B cell (primary cell): Measurements from ENCODE around the gene SLC2A11. TPM values are rescaled to one million over a fixed set of nuclear protein-coding genes. Genes with fewer than 3 reads are reported as not detected.

ENCODE experiments used
- ATAC-seq: fragments of 200-7000 bp; cut with Tn5 transposase; one replicate; pipeline ENCODE4 v1.10.0; 2021; ENCODE audit warnings: low read depth, mild to moderate bottlenecking, moderate number of reproducible peaks, moderate library complexity
- CTCF ChIA-PET: fragments of 350-600 bp; sonication (Branson Sonifier 250); formaldehyde crosslinking; loops from one replicate; lab custom pipeline; 2021; ENCODE audit warnings: antibody characterized with exemption, inconsistent platforms; lab: Charles Lee
- POLR2A ChIA-PET: fragments of 350-600 bp; sonication (Branson Sonifier 250); formaldehyde crosslinking; loops from one replicate; lab custom pipeline; 2021; ENCODE audit warnings: antibody characterized with exemption; lab: Charles Lee
- DNase-seq: peaks from one replicate; pipeline ENCODE4 v3.0.0; 2013
- H2AFZ ChIP-seq: 2 replicates; pipeline ENCODE4 v1.6.1; 2012; ENCODE audit warnings: mild to moderate bottlenecking, low read depth, low read length; ENCODE audit not compliant: insufficient read depth, poor library complexity, severe bottlenecking
- H3K27ac ChIP-seq, 2 donors: 1 replicate in 1 of 2; 2 replicates in 1 of 2; pipeline ENCODE4 v1.5.1; 2012 to 2013; ENCODE audit warnings: low read length in 2 of 2, mild to moderate bottlenecking in 2 of 2, moderate library complexity in 1 of 2
- H3K27me3 ChIP-seq, 4 experiments: fragments of 200-600 bp in 1 of 4; sonication (generic) in 1 of 4; replicated peaks in 1 of 4; 1 replicate in 2 of 4; 2 replicates in 2 of 4; pipeline versions ENCODE4 v1.6.1 to v1.7.0; 2013 to 2016; ENCODE audit warnings: low read length in 3 of 4, mild to moderate bottlenecking in 2 of 4, mixed read lengths in 1 of 4, moderate library complexity in 1 of 4; ENCODE audit not compliant: insufficient read depth in 4 of 4, control insufficient read depth in 3 of 4; ENCODE audit errors: control extremely low read depth in 1 of 4
- H3K36me3 ChIP-seq, 2 experiments: replicated peaks in 1 of 2; 1 replicate in 1 of 2; 2 replicates in 1 of 2; pipeline versions ENCODE4 v1.6.1 to v1.7.1; 2013; ENCODE audit warnings: low read length in 1 of 2; ENCODE audit not compliant: insufficient read depth in 2 of 2, control insufficient read depth in 1 of 2; ENCODE audit errors: control extremely low read depth in 1 of 2, extremely low read depth in 1 of 2
- H3K4me1 ChIP-seq, 2 donors: fragments of 200-600 bp in 1 of 2; sonication (generic) in 1 of 2; 1 replicate in 1 of 2; 2 replicates in 1 of 2; pipeline versions ENCODE4 v1.5.1 to v1.6.1; 2013 to 2017; ENCODE audit warnings: low read length in 2 of 2; ENCODE audit not compliant: control insufficient read depth in 2 of 2, insufficient read depth in 2 of 2
- H3K4me2 ChIP-seq: replicated peaks from 2 replicates; pipeline ENCODE3; 2012; ENCODE audit warnings: mild to moderate bottlenecking, low read depth, low read length; ENCODE audit not compliant: poor library complexity, severe bottlenecking
- H3K4me3 ChIP-seq, 5 experiments: fragments of 200-600 bp in 1 of 5; sonication (generic) in 1 of 5; 1 replicate in 3 of 5; 2 replicates in 2 of 5; pipeline versions ENCODE4 v1.5.1 to v1.7.0; 2011 to 2016; ENCODE audit warnings: low read length in 4 of 5, mild to moderate bottlenecking in 4 of 5, low read depth in 2 of 5, control low read depth in 1 of 5, moderate library complexity in 1 of 5; ENCODE audit not compliant: insufficient read depth in 1 of 5; ENCODE audit errors: control extremely low read depth in 1 of 5, extremely low read depth in 1 of 5
- H3K79me2 ChIP-seq: fragments of 200-600 bp; sonication (generic); one replicate; pipeline ENCODE4 v1.6.0; 2016; ENCODE audit warnings: low read length; ENCODE audit not compliant: control insufficient read depth, insufficient read depth
- H3K9ac ChIP-seq: fragments of 200-600 bp; sonication (generic); 2 replicates; pipeline ENCODE4 v1.6.1; 2017; ENCODE audit warnings: mild to moderate bottlenecking, low read length, moderate library complexity
- H3K9me3 ChIP-seq, 3 donors: one replicate each; pipeline versions ENCODE4 v1.6.1 to v1.7.1; 2013; ENCODE audit warnings: low read length in 2 of 3; ENCODE audit not compliant: control insufficient read depth in 2 of 3, insufficient read depth in 1 of 3; ENCODE audit errors: control extremely low read depth in 1 of 3
- H4K20me1 ChIP-seq: 2 replicates; pipeline ENCODE4 v1.6.0; 2012; ENCODE audit warnings: mild to moderate bottlenecking, low read length; ENCODE audit not compliant: insufficient read depth, control insufficient read depth, poor library complexity, severe bottlenecking
- H3K27ac Mint-ChIP-seq: one replicate; pipeline ENCODE4 v1.8.0; 2021; ENCODE audit warnings: mixed read lengths
- H3K27me3 Mint-ChIP-seq: one replicate; pipeline ENCODE4 v1.8.0; 2021; ENCODE audit warnings: mixed read lengths
- H3K4me1 Mint-ChIP-seq: one replicate; pipeline ENCODE4 v1.8.0; 2021; ENCODE audit warnings: mixed read lengths
- H3K4me3 Mint-ChIP-seq: one replicate; pipeline ENCODE4 v1.8.0; 2021; ENCODE audit warnings: mixed read lengths
- H3K9me3 Mint-ChIP-seq: one replicate; pipeline ENCODE4 v1.8.0; 2022; ENCODE audit warnings: mixed read lengths; ENCODE audit not compliant: insufficient read depth
- CTCF ChIP-seq: fragments of 200-600 bp; IDR thresholded peaks from one replicate; pipeline ENCODE4 v1.8.0; 2022; ENCODE audit warnings: antibody characterized with exemption, mild to moderate bottlenecking
- EZH2 ChIP-seq: IDR thresholded peaks from 2 replicates; pipeline ENCODE4 v1.6.1; 2012; ENCODE audit warnings: borderline replicate concordance, low read depth, mild to moderate bottlenecking, moderate library complexity, low read length; ENCODE audit not compliant: insufficient read depth, poor library complexity, severe bottlenecking
- WGBS: methylation state at CpG from one replicate; pipeline ENCODE4 v1.1.5; 2013; ENCODE audit warnings: missing lambda C conversion rate; ENCODE audit not compliant: insufficient coverage; 5-methylcytosine and 5-hydroxymethylcytosine counted together
- intact Hi-C: fragments of 100-400 bp; cut with micrococcal nuclease; formaldehyde crosslinking; loops from one replicate; pipeline ENCODE4 v1.10.0; 2022
- polyA plus RNA-seq: library from polyadenylated mRNA; depleted of rRNA; stranded (reverse); fragments of >200 nt; gene quantifications from 2 replicates; pipeline ENCODE4 v1.2.3, GENCODE V29; 2012
- total RNA-seq, 2 donors: library from RNA; stranded (reverse); fragments of 120-200 nt in 1 of 2; gene quantifications; 1 replicate in 1 of 2; 2 replicates in 1 of 2; pipeline versions ENCODE4 v1.2.3 to v1.2.4, GENCODE V29; 2013 to 2022

Gene SLC2A11
- total and polyA plus RNA-seq, 2 donors (not counting 1 experiment from before 2014, with no cell fraction given) = 38.6 to 54.3 TPM

- H3K27ac Mint-ChIP-seq = peak overlapping the region; percentile 99
- H3K79me2 ChIP-seq = peaks cover 35% of the 10 kb centered on the region
- peak overlapping the region; percentile 89 for H3K4me3 Mint-ChIP-seq
- intact Hi-C loops = loop anchor here (10.0 kb wide), 1 partner anchor 599 kb away; no protein-coding TSS in a partner anchor
- no peak overlapping the region for H3K4me3 ChIP-seq
- H3K9me3 Mint-ChIP-seq = no peaks in the 10 kb centered on the region
- H3K9ac ChIP-seq = no peak overlapping the region
- no peak overlapping the region for H3K4me2 ChIP-seq
- H3K27ac ChIP-seq = peak overlapping the region; percentile 12 to 98
- WGBS = 97% methylated on average over 8 of the region's 11 CpGs
- no peaks in the 10 kb centered on the region for H3K27me3 ChIP-seq
- H3K4me1 ChIP-seq = peaks cover 31 to 45% of the 10 kb centered on the region in 2 donors
- no peaks in the 10 kb centered on the region for H3K27me3 Mint-ChIP-seq
- peaks cover 42% of the 10 kb centered on the region for H4K20me1 ChIP-seq
- H2AFZ ChIP-seq = no peak overlapping the region
- CTCF ChIA-PET = interaction anchor here (0.7 to 1.5 kb wide), 9 partner anchors 9 to 83 kb away, joined by 3 to 8 read pairs (median 4); no protein-coding TSS in a partner anchor
- TF ChIP-seq CTCF (no peak), EZH2 (no peak)
- ATAC-seq (no peak), DNase-seq (no peak)
- H3K9me3 ChIP-seq = no peaks in the 10 kb centered on the region
- POLR2A ChIA-PET = interaction anchor here (0.7 to 2.4 kb wide), 4 partner anchors 9 to 36 kb away, joined by 3 to 12 read pairs (median 4); no protein-coding TSS in a partner anchor
- H3K36me3 ChIP-seq = peaks cover 0 to 62% of the 10 kb centered on the region in 2 experiments
- peaks cover 54% of the 10 kb centered on the region for H3K4me1 Mint-ChIP-seq
Observed at GRCh38 chr22:23835484-23836144, 22.1 kb upstream of the SLC2A11 start.

GRCh38 chr22:23836281-23836680, 21.4 kb upstream of the SLC2A11 start:
- peak overlapping the region; percentile 89 for H3K4me3 Mint-ChIP-seq
- Histone ChIP-seq H3K4me1 (peaks cover 31 to 41% of the 10 kb centered on the region in 2 donors), H3K27ac (peak overlapping the region; percentile 98), H3K9me3 (no peaks in the 10 kb centered on the region), H3K4me3 (no peak overlapping the region), H3K79me2 (peaks cover 29% of the 10 kb centered on the region), H2AFZ (no peak overlapping the region), H3K9ac (no peak overlapping the region), H4K20me1 (peaks cover 36% of the 10 kb centered on the region), H3K4me2 (peak overlapping the region; percentile 93), H3K36me3 (peaks cover 0 to 57% of the 10 kb centered on the region in 2 experiments), H3K27me3 (no peaks in the 10 kb centered on the region)
- CTCF ChIA-PET = interaction anchor here (0.5 to 1.4 kb wide), 7 partner anchors 9 to 293 kb away, joined by 3 to 8 read pairs (median 4); no protein-coding TSS in a partner anchor
- intact Hi-C loops = loop anchor here (10.0 kb wide), 1 partner anchor 599 kb away; no protein-coding TSS in a partner anchor
- 83% methylated on average over 5 of the region's 5 CpGs for WGBS
- TF ChIP-seq CTCF = no peak
- no peaks in the 10 kb centered on the region for H3K27me3 Mint-ChIP-seq
- POLR2A ChIA-PET = interaction anchor here (0.7 to 2.4 kb wide), 5 partner anchors 9 to 64 kb away, joined by 3 to 12 read pairs (median 3); partner anchors contain the start of gene MMP11
- H3K9me3 Mint-ChIP-seq = no peaks in the 10 kb centered on the region
- no peak for ATAC-seq
- DNase-seq = peak; percentile 42
- H3K4me1 Mint-ChIP-seq = peaks cover 57% of the 10 kb centered on the region
- H3K27ac Mint-ChIP-seq = peak overlapping the region; percentile 99
